Effector memory CD8-positive, alpha-beta T cell (primary cell): ENCODE measurements around the gene DEFB116.
"Not testable (repeated sequence)": the region's sequence is repeated elsewhere in the genome, so short reads cannot be mapped to it uniquely, and the experiment has no call there.

ENCODE experiments used
- ATAC-seq: fragments of 150-1000 bp; cut with Tn5 transposase; replicated peaks from 2 replicates; pipeline ENCODE4 v1.10.0; 2021; ENCODE audit warnings: mild to moderate bottlenecking, moderate library complexity
- DNase-seq, 3 experiments: peaks; one replicate each; pipeline ENCODE4 v3.0.0; 2021
- H3K27ac Mint-ChIP-seq, 2 donors: one replicate each; pipeline ENCODE4 v1.8.0; 2022; ENCODE audit warnings: mild to moderate bottlenecking in 2 of 2, mixed read lengths in 2 of 2, moderate library complexity in 2 of 2
- H3K27me3 Mint-ChIP-seq, 2 donors: one replicate each; pipeline ENCODE4 v1.8.0; 2022; ENCODE audit warnings: mixed read lengths in 2 of 2
- H3K36me3 Mint-ChIP-seq: one replicate; pipeline ENCODE4 v1.8.0; 2022; ENCODE audit warnings: mild to moderate bottlenecking, moderate library complexity, mixed read lengths; ENCODE audit not compliant: insufficient read depth
- H3K4me1 Mint-ChIP-seq, 2 donors: one replicate each; pipeline ENCODE4 v1.8.0; 2022; ENCODE audit warnings: low read depth in 2 of 2, mixed read lengths in 2 of 2
- H3K4me3 Mint-ChIP-seq, 2 donors: one replicate each; pipeline ENCODE4 v1.8.0; 2022; ENCODE audit warnings: mild to moderate bottlenecking in 2 of 2, mixed read lengths in 2 of 2, moderate library complexity in 2 of 2
- H3K9me3 Mint-ChIP-seq, 2 donors: one replicate each; pipeline ENCODE4 v1.8.0; 2022; ENCODE audit warnings: mixed read lengths in 2 of 2
- total RNA-seq, 9 experiments: gene quantifications; one replicate each; lab custom pipeline; 2026; lab: John Stamatoyannopoulos, UW

The DEFB116 gene, protein sequence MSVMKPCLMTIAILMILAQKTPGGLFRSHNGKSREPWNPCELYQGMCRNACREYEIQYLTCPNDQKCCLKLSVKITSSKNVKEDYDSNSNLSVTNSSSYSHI
- total RNA-seq = 0 to 0.06 (median 0) reads per million in 9 experiments

DNA sequence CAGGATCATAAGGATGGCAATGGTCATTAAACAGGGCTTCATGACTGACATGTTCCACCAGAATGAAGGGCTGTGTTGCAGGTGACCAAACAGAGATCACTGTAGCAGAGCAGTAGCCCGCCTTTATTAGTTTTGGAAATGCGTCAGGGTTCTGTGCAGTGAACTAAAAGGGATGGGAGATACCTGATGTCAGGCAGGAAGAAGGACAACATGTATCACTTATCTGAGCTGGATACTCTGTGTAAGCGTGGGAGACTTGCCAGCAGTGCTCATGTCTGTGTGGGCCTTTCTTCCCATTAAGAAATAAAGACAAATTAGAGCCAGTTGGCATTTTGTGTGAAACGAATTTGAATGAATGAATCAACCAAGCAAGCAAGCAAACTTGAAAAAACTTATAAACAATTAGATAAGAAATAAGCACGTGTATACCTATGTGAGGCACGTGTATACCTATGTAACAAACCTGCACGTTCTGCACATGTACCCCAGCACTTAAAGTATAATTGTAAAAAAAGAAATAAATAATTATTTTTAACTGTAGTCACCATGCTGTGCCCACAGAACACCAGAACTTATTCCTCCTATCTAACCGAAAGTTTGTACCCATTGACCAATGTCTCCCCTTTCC, at the start of gene DEFB116:
Gene DEFB116, minus strand, starts transcription at position 51 of the 628 bp plus-strand sequence. Its CDS starts 0 bp downstream, at position 51.
- no peaks in the 10 kb centered on the region for H3K36me3 Mint-ChIP-seq
- no peak within 1 kb of the TSS for H3K27ac Mint-ChIP-seq
- H3K9me3 Mint-ChIP-seq = peaks cover 5 to 8% of the 10 kb centered on the region in 2 donors
- no peak for DNase-seq
- H3K27me3 Mint-ChIP-seq = no peaks in the 10 kb centered on the region
- H3K4me3 Mint-ChIP-seq = no peak within 1 kb of the TSS
- no peak for ATAC-seq
- H3K4me1 Mint-ChIP-seq = no peaks in the 10 kb centered on the region

DNA sequence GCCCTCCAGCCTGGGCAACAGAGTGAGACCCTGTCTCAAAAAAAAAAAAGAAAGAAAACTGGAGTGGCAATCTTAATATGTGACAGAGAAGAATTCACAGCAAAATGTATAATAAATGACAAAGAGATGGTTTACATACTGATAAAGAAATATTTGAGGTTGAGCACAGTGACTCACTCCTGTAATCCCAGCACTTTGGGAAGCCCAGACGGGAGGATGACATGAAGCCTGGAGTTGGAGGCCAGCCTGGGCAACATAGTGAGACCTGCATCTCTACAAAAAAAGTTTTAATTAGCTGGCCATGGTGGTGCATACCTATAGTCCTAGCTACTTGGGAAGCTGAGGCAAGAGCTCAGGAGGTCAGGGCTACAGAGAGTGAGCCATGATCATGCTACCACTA, 47.6 kb upstream of the DEFB116 start:
- peaks cover 0 to under 1% of the 10 kb centered on the region in 2 donors for H3K9me3 Mint-ChIP-seq
- no peak overlapping the region for H3K4me3 Mint-ChIP-seq
- H3K36me3 Mint-ChIP-seq = no peaks in the 10 kb centered on the region
- H3K27me3 Mint-ChIP-seq = peaks cover 0 to 4% of the 10 kb centered on the region in 2 donors
- H3K27ac Mint-ChIP-seq = no peak overlapping the region
- no peaks in the 10 kb centered on the region for H3K4me1 Mint-ChIP-seq
- ATAC-seq = no peak
- no peak for DNase-seq

DNA sequence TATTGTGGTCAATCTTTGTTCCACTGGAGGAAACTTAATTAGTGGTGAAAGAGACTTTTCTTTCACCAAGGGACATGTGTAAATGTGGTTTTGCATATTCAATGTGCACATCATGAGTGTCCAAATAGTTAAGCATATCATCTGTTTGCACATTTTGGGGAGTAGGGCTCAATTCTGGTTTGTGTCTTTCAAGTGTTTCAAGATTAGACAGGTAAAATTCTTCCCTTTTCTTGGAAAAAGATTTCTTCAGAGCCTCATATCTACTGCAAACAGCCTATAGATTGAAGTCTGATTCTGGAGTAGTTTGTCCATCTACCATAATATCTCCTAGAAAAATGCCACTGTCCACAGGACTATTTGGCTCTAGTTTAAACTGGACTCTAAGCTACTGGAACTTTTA, 33.1 kb upstream of the DEFB116 start:
- ATAC-seq (no peak), DNase-seq (no peak)
- no peaks in the 10 kb centered on the region for H3K36me3 Mint-ChIP-seq
- no peaks in the 10 kb centered on the region for H3K27me3 Mint-ChIP-seq
- H3K4me3 Mint-ChIP-seq = no peak overlapping the region
- H3K4me1 Mint-ChIP-seq = no peaks in the 10 kb centered on the region
- H3K27ac Mint-ChIP-seq = no peak overlapping the region
- H3K9me3 Mint-ChIP-seq = no peaks in the 10 kb centered on the region

DNA sequence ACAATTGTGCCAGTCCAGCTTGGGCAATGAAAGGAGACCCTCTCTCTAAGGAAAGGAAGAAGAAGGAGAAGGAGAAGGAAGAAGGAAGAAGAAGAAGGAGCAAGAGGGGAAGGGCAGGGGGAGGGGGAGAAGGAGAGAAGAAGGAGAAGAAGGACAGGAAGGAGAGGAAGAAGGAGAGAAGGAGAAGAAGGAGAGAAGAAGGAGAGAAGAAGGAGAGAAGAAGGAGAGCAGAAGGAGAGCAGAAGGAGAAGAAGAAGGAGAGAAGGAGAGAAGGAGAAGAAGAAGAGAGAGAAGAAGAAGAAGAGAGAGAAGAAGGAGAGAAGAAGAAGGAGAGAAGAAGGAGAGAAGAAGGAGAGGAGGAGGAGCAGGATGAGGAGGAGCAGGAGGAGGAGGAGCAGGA, 22.5 kb upstream of the DEFB116 start:
- DNase-seq (no peak), ATAC-seq (no peak)
- Mint-ChIP-seq H3K4me3 (no peak overlapping the region), H3K4me1 (no peaks in the 10 kb centered on the region), H3K9me3 (peaks cover 11 to 14% of the 10 kb centered on the region in 2 donors), H3K36me3 (no peaks in the 10 kb centered on the region), H3K27me3 (no peaks in the 10 kb centered on the region), H3K27ac (no peak overlapping the region)

DNA sequence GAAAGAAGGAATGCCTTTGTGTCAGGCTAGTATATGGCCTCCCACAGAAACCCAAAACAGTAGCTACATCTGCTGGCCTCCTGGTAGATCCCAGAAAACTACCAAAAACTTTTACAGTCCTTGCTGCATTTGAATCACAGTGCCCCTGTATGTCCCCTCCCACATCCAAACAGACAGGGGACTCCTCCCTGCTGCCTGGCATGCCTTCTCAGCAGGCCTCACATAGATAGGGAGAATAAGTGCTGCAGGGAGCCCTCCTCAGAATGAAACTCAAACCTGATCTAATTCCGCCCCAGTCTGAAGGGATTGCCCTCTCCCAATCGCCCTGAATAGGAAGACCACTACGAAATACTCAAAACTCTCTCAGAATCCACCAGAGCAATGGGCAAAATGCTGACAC, 14.1 kb upstream of the DEFB116 start:
- Mint-ChIP-seq H3K4me1 (no peaks in the 10 kb centered on the region), H3K4me3 (no peak overlapping the region), H3K36me3 (no peaks in the 10 kb centered on the region), H3K27me3 (peaks cover 0 to 12% of the 10 kb centered on the region in 2 donors), H3K9me3 (peaks cover 7 to 18% of the 10 kb centered on the region in 2 donors), H3K27ac (no peak overlapping the region)
- ATAC-seq (no peak), DNase-seq (no peak)

DNA sequence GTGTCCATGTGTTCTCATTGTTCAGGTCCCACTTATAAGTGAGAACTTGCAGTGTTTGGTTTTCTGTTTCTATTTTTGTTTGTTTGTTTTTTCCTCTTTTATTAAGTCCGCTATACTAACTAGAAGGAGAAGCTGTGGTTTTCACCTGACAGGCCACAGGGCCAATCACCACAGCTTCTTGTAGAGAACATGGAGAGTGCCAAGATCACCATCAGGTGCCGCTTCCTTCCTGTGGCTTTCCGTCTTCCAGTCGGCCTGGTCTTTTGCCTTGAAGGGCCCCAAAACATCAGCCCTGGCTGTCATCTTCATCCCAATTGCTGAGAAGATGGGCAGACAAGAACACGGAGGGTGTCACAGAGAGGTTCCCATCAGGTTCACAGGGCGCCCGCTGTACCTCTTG, 23.4 kb downstream of the DEFB116 start:
- not testable (repeated sequence) for H3K4me1 Mint-ChIP-seq, H3K4me3 Mint-ChIP-seq, ATAC-seq, DNase-seq, H3K27me3 Mint-ChIP-seq, H3K27ac Mint-ChIP-seq, H3K36me3 Mint-ChIP-seq
- peaks cover 14 to 19% of the 10 kb centered on the region in 2 donors for H3K9me3 Mint-ChIP-seq

DNA sequence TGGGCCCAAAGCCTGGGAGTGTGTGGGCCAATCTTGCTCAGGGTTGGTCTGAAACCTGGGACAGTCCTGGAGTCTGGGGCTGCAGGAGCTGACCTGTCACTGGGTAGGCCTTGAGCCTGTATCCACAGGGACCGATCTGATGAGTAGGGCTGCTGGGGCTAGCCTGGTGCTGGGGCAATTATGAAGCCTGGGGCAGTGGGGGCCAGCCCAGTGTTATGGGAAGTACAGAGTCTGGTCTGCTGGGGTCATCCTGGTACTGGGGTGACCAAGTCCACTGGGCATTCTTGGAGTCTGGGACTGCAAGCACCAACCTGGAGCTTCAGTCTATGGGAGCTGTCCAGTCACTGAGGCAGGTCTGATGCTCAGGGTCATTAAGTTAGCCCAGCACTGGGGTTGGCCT, 30.2 kb downstream of the DEFB116 start:
- H3K36me3 Mint-ChIP-seq = no peaks in the 10 kb centered on the region
- no peak overlapping the region for H3K4me3 Mint-ChIP-seq

DNA sequence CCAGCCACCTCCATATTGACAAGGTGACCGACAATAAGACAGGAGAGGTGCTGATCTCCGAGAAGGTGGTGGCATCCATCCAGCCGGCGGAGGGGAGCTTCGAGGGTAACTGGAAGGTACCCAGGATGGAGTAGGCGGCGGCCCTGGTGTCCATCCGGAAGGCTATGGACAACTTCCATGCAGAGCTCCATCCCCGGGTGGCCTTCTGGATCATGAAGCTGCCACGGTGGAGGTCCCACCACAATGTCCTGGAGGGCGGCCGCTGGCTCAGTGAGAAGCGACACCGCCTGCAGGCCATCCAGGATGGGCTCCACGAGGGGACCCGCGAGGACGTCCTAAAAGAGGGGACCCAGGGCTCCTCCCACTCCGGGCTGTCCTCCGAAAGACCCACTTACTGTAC, 33.9 kb downstream of the DEFB116 start:
- ATAC-seq (no peak), DNase-seq (no peak)
- no peak overlapping the region for H3K27ac Mint-ChIP-seq
- no peak overlapping the region for H3K4me3 Mint-ChIP-seq
- no peaks in the 10 kb centered on the region for H3K4me1 Mint-ChIP-seq
- peaks cover 23 to 26% of the 10 kb centered on the region in 2 donors for H3K9me3 Mint-ChIP-seq
- H3K36me3 Mint-ChIP-seq = no peaks in the 10 kb centered on the region
- no peaks in the 10 kb centered on the region for H3K27me3 Mint-ChIP-seq

More for the DNA sequence above, 30.2 kb downstream of the DEFB116 start:
- no peaks in the 10 kb centered on the region for H3K27me3 Mint-ChIP-seq
- H3K9me3 Mint-ChIP-seq = peaks cover 5 to 23% of the 10 kb centered on the region in 2 donors
- ATAC-seq = no peak
- H3K27ac Mint-ChIP-seq = no peak overlapping the region
- H3K4me1 Mint-ChIP-seq = no peaks in the 10 kb centered on the region
- no peak for DNase-seq

DNA sequence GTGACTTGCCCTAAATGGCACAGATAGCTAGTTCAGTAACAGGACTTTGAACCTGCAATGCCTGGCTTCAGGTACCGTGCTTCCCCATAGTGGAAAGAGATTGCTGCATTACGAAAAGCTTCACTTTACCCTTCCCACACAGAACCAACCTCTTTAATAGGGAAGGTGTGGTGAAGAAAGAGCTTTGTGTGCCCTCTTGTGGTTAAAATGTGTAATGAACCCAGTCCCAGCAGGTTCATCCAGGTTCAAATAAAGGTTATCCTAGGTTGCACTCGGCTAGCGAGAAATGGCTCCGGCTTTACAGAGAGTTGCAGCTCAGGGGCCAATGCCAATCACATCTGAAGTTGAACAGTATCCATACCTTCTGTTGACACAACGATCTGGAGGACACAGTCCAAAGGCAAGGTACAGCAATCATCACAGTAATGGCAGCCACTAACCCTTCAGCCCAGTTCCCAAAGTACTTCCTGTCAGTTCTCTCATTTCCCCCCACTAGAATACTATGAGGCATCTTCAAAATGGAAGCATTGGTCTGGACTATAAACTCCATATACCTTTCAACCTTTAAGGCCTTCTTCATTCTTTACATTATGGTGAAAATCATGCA, 48.0 kb downstream of the DEFB116 start:
- no peaks in the 10 kb centered on the region for H3K36me3 Mint-ChIP-seq
- no peaks in the 10 kb centered on the region for H3K27me3 Mint-ChIP-seq
- no peak overlapping the region for H3K4me3 Mint-ChIP-seq
- no peak for ATAC-seq
- H3K4me1 Mint-ChIP-seq = no peaks in the 10 kb centered on the region
- DNase-seq = no peak
- H3K9me3 Mint-ChIP-seq = peaks cover 8 to 9% of the 10 kb centered on the region in 2 donors
- H3K27ac Mint-ChIP-seq = no peak overlapping the region

DNA sequence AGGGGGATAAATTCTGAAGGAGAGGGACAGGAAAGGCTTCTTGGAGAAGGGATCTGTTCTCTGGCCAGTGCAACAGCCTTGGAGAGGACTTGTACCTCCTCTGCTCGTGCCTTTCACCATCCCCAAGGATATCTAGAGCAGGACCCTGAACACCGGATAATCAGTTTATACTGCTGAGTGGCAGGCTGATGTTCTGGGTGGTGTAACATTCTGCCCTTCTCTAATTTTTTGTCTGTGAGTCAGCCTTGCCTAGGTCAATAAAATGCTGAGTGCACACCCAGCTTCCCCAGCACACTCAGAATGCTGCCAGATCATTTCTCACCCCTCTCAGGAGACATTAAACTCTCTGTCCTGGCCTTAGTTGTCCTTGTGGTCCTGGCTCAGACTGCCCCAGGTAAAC, 51.0 kb downstream of the DEFB116 start, which contains the start of gene DEFB115:
Gene DEFB115, plus strand, starts transcription at position 301 of the 400 bp plus-strand sequence. Its CDS starts 0 bp downstream, at position 301.
- Mint-ChIP-seq H3K9me3 (peaks cover 10 to 12% of the 10 kb centered on the region in 2 donors), H3K27ac (no peak within 1 kb of the TSS), H3K36me3 (no peaks in the 10 kb centered on the region), H3K4me3 (no peak within 1 kb of the TSS), H3K4me1 (no peaks in the 10 kb centered on the region), H3K27me3 (no peaks in the 10 kb centered on the region)
- DNase-seq (no peak), ATAC-seq (no peak)

DNA sequence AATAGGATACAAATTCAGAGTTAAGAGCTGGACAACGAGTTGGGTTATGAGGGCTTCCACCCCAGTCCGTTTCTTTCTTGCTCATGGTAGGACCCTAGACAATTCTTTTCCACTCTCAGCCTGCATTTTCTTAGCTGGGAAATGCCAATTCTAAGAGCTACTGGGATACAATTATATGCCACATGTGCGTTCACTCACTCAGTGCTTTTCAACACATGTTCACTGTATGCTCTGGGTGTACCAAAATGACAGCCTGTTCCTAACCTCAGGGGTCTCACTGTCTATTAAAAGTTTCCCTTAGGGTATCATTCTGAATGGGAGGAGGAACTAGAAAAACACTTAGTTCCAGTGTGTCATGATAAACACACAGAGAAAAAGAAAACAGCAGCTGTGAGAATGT, 51.4 kb downstream of the DEFB116 start:
- no peaks in the 10 kb centered on the region for H3K4me1 Mint-ChIP-seq
- H3K36me3 Mint-ChIP-seq = no peaks in the 10 kb centered on the region
- ATAC-seq = no peak
- DNase-seq = no peak
- no peaks in the 10 kb centered on the region for H3K27me3 Mint-ChIP-seq
- no peak overlapping the region for H3K27ac Mint-ChIP-seq
- H3K9me3 Mint-ChIP-seq = peaks cover 10 to 12% of the 10 kb centered on the region in 2 donors
- no peak overlapping the region for H3K4me3 Mint-ChIP-seq
